Esophagus squamous epithelium (tissue), 5 donors: ENCODE data around the gene CTPS2. TPM values are rescaled to one million over a fixed set of nuclear protein-coding genes. Genes with fewer than 3 reads are reported as not detected.

ENCODE experiments used
- DNase-seq: peaks from one replicate; lab custom pipeline; 2025; lab: John Stamatoyannopoulos, UW
- H3K27ac ChIP-seq, 4 donors: fragments of 200-600 bp; sonication (generic); one replicate each; pipeline ENCODE4 v1.5.1; 2016 to 2019; ENCODE audit warnings: mild to moderate bottlenecking in 1 of 4
- H3K27me3 ChIP-seq, 4 donors: fragments of 200-600 bp; sonication (generic); 1 replicate in 3 of 4; 2 replicates in 1 of 4; pipeline versions ENCODE4 v1.5.1 to v1.6.0; 2017 to 2021; ENCODE audit warnings: antibody characterized with exemption in 1 of 4
- H3K36me3 ChIP-seq, 3 donors: fragments of 200-600 bp; sonication (generic); one replicate each; pipeline ENCODE4 v1.5.1; 2016 to 2019
- H3K4me1 ChIP-seq, 3 donors: fragments of 200-600 bp; sonication (generic); one replicate each; pipeline ENCODE4 v1.5.1; 2017 to 2019
- H3K4me3 ChIP-seq, 4 donors: fragments of 200-600 bp; sonication (generic); 1 replicate in 3 of 4; 2 replicates in 1 of 4; pipeline ENCODE4 v1.5.1; 2016 to 2019; ENCODE audit warnings: mild to moderate bottlenecking in 2 of 4, moderate library complexity in 1 of 4
- H3K9me3 ChIP-seq, 3 donors: fragments of 200-600 bp; sonication (generic); one replicate each; pipeline ENCODE4 v1.5.1; 2016 to 2019
- CTCF ChIP-seq, 6 experiments: fragments of 450-650 bp in 4 of 6; fragments of 200-600 bp in 2 of 6; sonication (generic) in 2 of 6; IDR thresholded peaks; one replicate each; pipeline ENCODE4 v1.5.1; 2016 to 2019; ENCODE audit warnings: antibody characterized with exemption in 6 of 6, mild to moderate bottlenecking in 4 of 6, moderate library complexity in 4 of 6
- POLR2A ChIP-seq, 4 donors: fragments of 450-650 bp; IDR thresholded peaks; one replicate each; pipeline ENCODE4 v1.6.1; 2017; ENCODE audit warnings: antibody characterized with exemption in 4 of 4, mild to moderate bottlenecking in 4 of 4, moderate library complexity in 3 of 4
- WGBS, 2 donors: methylation state at CpG; one replicate each; pipeline ENCODE4 v1.1.5; 2018; 5-methylcytosine and 5-hydroxymethylcytosine counted together
- intact Hi-C: fragments of 100-400 bp; cut with DNase I; formaldehyde crosslinking; loops from one replicate; pipeline ENCODE4 v1.15.0; 2022
- total RNA-seq, 4 donors: library from RNA; depleted of rRNA; stranded (reverse); fragments of >200 nt; gene quantifications; one replicate each; pipeline ENCODE4 v1.1.0, GENCODE V29; 2016
- donor health status: DM: yes; HTN: yes; CAD: no.

The CTPS2 gene
- total RNA-seq, 4 donors from 2014 or later, result 4.1 to 9.7 (median 6.3) TPM

GRCh38 chrX:16659321-16659720 lies 53.1 kb downstream of the CTPS2 start:
- no peaks in the 10 kb centered on the region for H3K4me1 ChIP-seq
- no peak overlapping the region for H3K27ac ChIP-seq
- WGBS, 2 donors, result 79 to 94% methylated on average over 1 of the region's 1 CpG
- no peak for DNase-seq
- no peak overlapping the region for H3K4me3 ChIP-seq
- H3K36me3 ChIP-seq, result no peaks in the 10 kb centered on the region
- no peaks in the 10 kb centered on the region for H3K9me3 ChIP-seq
- no peak for TF ChIP-seq CTCF (IDR thresholded peaks at IDR 0.05)
- TF ChIP-seq POLR2A (IDR thresholded peaks at IDR 0.05), result no peak
- intact Hi-C loops, result no loop called here
- H3K27me3 ChIP-seq, result no peaks in the 10 kb centered on the region

- WGBS, 2 donors, result 71 to 82% methylated on average over 2 of the region's 2 CpGs
Observed at GRCh38 chrX:16658284-16658683, 54.2 kb downstream of the CTPS2 start.

DNA sequence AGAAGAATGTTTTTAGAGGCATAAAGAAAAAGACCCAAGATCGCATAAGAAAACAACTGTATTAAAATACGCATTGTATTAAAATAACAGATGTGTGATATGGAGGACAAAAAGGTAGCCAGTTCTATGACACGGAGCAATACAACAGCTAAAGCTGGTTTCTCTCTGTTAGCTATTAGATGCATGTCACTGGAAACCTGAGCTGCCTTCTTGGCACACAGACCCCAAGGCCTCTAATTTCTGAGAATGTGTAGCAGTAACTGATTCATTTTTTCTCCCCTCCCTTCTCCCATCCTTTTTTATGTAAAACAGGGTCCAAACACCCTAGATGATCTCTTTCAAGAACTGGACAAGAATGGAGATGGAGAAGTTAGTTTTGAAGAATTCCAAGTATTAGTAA lies 58.4 kb downstream of the CTPS2 start:
- no peak for DNase-seq
- H3K9me3 ChIP-seq, result no peaks in the 10 kb centered on the region
- no peak for TF ChIP-seq POLR2A (IDR thresholded peaks at IDR 0.05)
- 89 to 98% methylated on average over 3 of the region's 3 CpGs for WGBS, 2 donors
- H3K27me3 ChIP-seq, result no peaks in the 10 kb centered on the region
- H3K27ac ChIP-seq, result no peak overlapping the region
- no peaks in the 10 kb centered on the region for H3K4me1 ChIP-seq
- no peaks in the 10 kb centered on the region for H3K36me3 ChIP-seq
- intact Hi-C loops, result no loop called here
- H3K4me3 ChIP-seq, result no peak overlapping the region

More at GRCh38 chrX:16658284-16658683, 54.2 kb downstream of the CTPS2 start:
- no peak for DNase-seq
- no peaks in the 10 kb centered on the region for H3K9me3 ChIP-seq
- no peak overlapping the region for H3K4me3 ChIP-seq
- H3K36me3 ChIP-seq, result no peaks in the 10 kb centered on the region
- intact Hi-C loops, result no loop called here
- no peaks in the 10 kb centered on the region for H3K4me1 ChIP-seq
- no peak for TF ChIP-seq CTCF (IDR thresholded peaks at IDR 0.05)
- TF ChIP-seq POLR2A (IDR thresholded peaks at IDR 0.05), result no peak
- no peak overlapping the region for H3K27ac ChIP-seq
- no peaks in the 10 kb centered on the region for H3K27me3 ChIP-seq

DNA sequence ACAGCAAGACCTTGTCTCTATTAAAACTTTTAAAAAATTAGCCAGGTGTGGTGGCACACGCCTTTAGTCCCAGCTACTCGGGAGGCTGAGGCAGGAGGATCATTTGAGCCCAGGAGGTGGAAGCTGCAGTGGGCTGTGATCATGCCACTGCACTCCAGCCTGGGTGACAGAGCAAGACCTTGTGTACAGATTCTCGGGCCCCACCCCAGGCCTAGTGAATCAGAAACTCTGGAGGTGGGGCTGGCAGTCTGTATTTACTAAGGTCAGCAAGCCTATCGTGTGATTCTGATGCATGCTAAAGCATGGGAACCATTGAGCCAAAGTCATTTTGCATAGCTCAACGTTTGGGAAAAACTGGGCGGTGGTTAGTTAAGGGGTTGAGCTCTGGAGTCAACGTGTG lies 59.0 kb downstream of the CTPS2 start:
- Histone ChIP-seq H3K27ac (no peak overlapping the region), H3K4me1 (no peaks in the 10 kb centered on the region), H3K4me3 (no peak overlapping the region), H3K9me3 (no peaks in the 10 kb centered on the region), H3K27me3 (no peaks in the 10 kb centered on the region), H3K36me3 (no peaks in the 10 kb centered on the region)
- DNase-seq, result no peak
- WGBS, 2 donors, result 67 to 100% methylated on average over 2 to 6 of the region's 7 CpGs
- TF ChIP-seq POLR2A (IDR thresholded peaks at IDR 0.05), result no peak
- intact Hi-C loops, result no loop called here

- intact Hi-C loops, result no loop called here
- TF ChIP-seq CTCF (IDR thresholded peaks at IDR 0.05) (no peak), POLR2A (IDR thresholded peaks at IDR 0.05) (no peak)
- no peak overlapping the region for H3K27ac ChIP-seq
- no peak overlapping the region for H3K4me3 ChIP-seq
- no peaks in the 10 kb centered on the region for H3K9me3 ChIP-seq
- no peaks in the 10 kb centered on the region for H3K4me1 ChIP-seq
- no peaks in the 10 kb centered on the region for H3K36me3 ChIP-seq
- DNase-seq, result no peak
- WGBS, 2 donors, result 67 to 93% methylated on average over 3 to 4 of the region's 4 CpGs
- no peaks in the 10 kb centered on the region for H3K27me3 ChIP-seq
Observed at GRCh38 chrX:16651391-16652024, 61.0 kb downstream of the CTPS2 start.

- no peak for TF ChIP-seq POLR2A (IDR thresholded peaks at IDR 0.05)
- no peak for TF ChIP-seq CTCF (IDR thresholded peaks at IDR 0.05)
- intact Hi-C loops, result no loop called here
- DNase-seq, result no peak
- Histone ChIP-seq H3K27me3 (no peaks in the 10 kb centered on the region), H3K36me3 (no peaks in the 10 kb centered on the region), H3K27ac (no peak within 1 kb of the TSS), H3K9me3 (no peaks in the 10 kb centered on the region), H3K4me1 (no peaks in the 10 kb centered on the region), H3K4me3 (no peak within 1 kb of the TSS)
- WGBS, 2 donors, result 93 to 95% methylated on average over 4 of the region's 4 CpGs
Observed at GRCh38 chrX:16649858-16650257, 62.6 kb downstream of the CTPS2 start, which contains the start of gene S100G. Gene S100G, plus strand, starts transcription at chrX:16650158. Its CDS starts 849 bp downstream, at chrX:16651007.
